NCI-H146 (cell line): ENCODE data around the gene RAB5A.
A peak's percentile ranks its signal among the peaks of the same experiment; 100 is the strongest.
"Not testable (repeated sequence)": the region's sequence is repeated elsewhere in the genome, so short reads cannot be mapped to it uniquely, and the experiment has no call there.

Source experiments
- DNase-seq: peaks from one replicate; lab custom pipeline; 2025; lab: John Stamatoyannopoulos, UW

Gene RAB5A, protein sequence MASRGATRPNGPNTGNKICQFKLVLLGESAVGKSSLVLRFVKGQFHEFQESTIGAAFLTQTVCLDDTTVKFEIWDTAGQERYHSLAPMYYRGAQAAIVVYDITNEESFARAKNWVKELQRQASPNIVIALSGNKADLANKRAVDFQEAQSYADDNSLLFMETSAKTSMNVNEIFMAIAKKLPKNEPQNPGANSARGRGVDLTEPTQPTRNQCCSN

DNA sequence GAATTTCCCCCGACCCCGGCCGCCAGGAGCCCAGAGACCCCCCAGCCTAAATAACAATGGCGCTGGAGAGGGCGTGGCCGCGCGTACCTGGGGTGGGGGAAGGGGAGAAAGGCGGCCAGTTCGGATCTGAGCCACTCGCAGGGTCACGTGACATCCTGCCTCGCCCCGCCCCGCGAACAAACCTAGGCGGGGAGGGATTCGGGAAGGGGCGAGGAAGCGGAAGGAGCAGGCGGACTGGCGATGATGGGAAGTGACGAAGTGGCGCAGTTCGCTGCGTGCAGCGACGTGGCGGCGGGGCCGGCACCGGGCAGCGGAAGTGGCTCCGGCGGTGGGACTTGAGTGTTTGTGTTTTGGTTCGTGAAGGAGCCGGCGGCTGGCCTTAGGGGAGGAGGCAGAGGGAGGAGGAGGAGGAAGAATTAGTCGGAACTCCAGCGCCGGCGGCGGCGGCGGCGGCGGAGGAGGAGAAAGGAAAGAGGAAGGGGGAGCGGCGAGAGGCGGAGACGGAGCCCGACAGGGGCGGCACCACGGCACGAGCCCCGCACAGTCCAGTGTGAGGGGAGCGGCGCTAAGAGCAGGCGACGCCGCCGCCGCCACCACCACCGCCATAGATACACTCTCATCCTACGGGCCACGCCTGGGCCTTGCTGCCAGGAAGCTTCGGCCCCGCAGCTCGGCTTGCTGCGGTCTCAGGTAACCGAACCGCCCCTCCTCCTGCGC, at the start of gene RAB5A:
TSS of gene RAB5A (plus strand) at position 266 of the 717 bp plus-strand sequence. CDS start 3,802 bp downstream, outside the sequence.
- DNase-seq, result peak; percentile 96

DNA sequence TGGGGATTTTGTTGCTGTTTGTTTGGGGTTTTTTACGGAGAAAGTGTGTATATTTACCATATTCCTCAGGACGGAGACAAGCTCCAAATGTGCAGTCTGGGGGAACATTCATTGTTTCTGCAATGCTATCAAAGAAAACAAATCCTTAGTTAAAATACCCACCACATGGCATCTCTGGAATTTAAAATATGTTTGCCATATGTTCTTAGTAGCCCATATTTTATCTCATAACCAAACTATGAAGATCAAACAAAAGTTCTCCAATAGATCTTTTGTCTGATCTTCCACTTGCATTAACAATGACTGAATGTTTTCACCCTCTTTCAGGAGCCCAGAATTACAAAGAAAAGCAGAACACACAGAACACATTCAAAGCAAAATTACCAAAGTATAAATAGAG, 48.2 kb upstream of the RAB5A start:
- DNase-seq, result no peak

DNA sequence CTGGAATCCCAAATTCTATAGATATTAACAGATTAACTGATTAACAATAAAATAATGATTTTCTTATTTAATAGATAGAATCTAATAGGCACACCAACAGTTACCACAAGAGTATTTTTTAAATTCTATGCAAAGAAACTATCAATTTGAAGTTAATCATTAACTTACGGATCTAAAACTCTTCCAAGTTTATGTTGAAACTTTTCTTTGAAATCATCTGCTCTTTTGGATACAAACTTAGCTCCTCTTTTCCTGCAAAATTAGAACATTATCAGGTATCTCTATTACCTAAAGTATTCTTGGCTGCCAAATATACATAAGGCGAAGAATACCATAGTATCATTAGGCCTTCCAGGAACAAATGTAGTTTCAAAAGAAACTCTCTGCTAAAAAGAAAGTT, 47.6 kb upstream of the RAB5A start:
- no peak for DNase-seq

DNA sequence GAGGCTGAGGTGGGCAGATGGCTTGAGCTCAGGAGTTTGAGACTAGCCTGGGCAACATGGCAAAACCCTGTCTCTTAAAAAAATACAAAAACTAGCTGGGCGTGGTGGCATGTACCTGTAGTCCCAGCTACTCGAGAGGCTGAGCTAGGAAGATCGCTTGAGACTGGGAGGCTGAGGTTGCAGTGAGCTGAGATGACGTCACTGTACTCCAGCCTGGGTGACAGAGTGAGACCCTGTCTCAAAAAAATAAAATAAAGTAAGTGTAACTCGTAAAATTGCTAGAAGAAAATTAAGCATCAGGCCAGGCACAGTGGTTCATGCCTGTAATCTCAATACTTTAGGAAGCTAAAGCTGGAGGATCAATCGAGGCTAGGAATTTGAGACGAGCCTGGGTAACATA, 47.1 kb upstream of the RAB5A start:
- DNase-seq, result not testable (repeated sequence)

DNA sequence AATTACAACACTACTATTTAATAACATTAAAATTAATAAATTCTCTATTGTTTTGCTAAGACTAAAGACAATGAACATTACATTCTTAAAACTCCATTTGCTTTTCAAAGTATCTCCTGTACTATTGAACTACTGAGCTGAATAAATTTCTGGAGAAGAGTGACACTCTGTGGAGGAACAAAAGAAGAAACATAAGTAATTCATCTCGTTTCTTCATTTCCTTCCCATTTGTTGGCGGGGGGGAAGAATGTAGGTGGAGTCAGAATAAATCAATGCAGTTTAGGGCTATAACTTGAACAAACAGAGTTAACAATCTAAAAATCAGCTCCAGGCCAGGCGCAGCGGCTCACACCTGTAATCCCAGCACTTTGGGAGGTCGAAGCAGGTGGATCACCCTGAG, 45.6 kb upstream of the RAB5A start:
- DNase-seq, result no peak

DNA sequence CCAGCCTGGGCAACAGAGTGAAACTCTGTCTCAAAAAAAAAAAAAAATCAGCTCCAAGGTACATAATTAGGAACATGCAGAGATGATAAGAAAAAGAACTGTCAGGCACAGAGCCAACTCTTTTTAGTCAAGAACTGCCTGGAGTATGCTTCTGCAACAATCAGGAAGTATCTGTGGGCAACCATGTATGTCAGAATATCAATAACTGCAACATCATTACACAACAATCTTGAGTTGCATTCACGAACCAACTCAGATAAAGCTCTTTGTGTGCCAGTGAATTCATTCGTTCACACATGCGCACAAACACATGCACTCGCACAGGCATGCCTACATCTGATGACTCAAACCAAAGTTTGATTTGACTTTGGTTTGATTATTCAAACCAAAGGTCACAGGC, 45.0 kb upstream of the RAB5A start:
- DNase-seq, result no peak

DNA sequence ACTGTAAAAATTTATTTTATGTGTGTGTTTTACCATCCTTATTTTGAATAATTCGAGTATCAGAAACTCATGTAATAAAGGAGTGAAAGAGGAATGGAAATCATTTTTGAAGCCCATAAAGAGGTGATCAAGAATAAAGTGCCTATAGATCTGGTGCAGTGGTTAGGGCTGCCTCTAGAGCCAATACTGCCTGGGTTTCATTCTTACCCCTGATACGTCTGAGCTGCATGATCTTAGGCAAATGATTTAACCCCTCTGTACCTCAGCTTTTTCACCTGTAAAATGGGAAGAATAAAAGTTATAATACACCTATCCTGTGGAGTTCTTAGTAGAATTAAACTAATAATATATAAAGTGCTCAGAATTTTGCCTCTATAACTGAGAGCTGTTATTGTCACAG, 43.2 kb upstream of the RAB5A start:
- DNase-seq, result no peak

DNA sequence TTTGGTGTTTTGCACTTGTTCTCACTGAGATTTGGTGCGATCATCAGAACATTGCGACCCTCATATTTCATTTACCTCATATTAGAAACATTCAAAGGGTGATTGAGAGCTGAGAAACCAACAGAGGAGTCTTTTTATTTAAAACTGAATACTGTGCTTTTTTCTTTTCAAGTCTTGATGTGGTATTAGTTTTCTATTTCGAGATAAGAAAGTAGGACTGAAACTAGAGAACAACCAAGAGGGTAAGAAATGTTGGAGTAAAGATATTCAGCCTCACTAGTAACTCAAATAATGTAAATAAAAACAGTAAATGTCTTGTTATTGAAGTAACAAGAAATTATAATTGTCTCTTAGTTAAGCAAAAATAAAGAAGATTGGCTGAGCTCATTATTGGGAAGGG, 39.4 kb upstream of the RAB5A start:
- DNase-seq, result no peak

DNA sequence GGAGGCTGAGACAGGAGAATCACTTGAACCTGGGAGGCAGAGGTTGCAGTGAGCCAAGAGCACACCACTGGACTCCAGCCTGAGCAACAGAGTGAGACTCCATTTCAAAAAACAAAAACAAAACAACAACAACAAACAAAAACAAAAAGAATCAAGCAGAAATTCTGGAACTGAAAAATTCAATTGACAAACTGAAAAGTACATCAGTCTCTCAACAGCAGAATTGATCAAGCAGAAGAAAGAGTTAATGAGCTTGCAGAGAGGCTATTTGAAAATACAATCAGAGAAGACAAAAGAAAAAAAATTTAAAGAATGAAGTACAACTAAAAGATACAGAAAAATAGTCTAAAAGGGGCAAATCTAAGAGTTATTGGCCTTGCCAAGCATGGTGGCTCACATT, 35.4 kb upstream of the RAB5A start:
- no peak for DNase-seq

DNA sequence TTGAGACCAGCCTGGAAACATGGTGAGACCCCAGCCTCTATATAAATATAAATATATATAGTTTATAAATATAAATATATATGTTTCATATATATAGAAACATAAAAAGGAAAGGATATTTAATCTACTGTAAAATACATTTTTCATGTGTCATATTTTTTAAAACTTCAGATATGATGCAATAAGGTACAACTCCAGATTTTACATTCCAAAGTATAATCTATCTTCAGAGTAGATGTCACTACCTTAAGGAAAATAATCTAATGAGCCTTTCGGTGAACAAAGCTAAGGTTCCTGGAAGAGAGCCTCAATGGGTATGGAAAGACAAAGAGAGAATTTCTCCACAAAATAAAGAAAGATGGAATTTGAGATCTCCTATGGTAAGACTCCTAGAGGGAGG, 29.7 kb upstream of the RAB5A start:
- DNase-seq, result no peak

DNA sequence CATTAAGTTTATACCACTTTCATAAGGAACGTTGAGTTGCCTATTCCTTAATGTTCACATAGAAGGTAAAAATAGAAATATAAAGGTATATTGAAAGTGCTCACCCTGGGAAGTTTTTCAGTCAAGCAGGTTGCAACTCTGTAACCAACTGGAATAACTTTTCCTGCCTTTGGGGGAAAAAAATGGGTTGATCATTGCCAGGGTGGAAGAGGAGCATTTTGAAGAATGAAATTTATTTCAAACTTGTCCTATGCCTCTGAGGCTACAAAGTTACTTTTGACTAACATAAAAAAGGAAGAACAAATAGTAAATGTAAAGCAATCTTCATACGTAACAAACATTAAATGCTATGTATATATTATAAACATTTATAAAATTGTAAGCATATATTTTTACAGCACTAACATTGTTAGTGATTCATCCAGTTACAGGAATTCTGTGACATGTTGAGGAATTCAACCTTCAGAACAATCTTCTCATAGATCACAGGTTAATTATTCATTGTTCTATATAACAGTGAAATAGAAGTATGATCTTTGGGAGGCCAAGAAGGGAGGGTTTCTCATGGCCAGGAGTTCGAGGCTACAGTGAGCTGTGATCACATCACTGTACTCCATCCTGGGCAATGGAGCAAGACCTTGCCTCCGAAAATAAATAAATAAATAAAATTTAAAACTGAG, 26.4 kb upstream of the RAB5A start:
- no peak for DNase-seq

DNA sequence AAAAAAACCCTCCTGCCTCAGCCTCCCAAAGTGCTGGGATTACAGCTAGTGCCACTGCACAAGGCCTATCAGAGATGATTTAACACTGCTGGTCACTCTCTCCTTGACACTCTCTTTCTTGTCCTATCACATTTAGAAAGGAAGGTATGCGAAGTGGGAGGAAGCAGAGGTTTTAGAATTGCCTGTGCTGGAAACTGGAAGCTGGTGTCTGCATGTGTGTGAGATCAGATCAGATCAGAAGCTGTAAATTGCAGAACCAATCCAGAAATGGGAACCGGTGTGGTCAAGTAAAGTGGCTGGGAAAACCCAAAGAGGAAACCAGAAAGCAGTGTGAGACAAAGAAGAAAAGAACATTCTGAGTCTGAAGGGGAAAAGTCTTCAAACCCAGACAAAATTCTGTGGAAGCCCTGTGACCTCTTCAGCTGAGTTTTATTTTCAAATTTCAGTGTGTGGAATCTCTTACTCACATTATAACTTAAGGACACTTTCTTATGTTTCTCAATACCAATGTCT, 15.7 kb upstream of the RAB5A start:
- no peak for DNase-seq

DNA sequence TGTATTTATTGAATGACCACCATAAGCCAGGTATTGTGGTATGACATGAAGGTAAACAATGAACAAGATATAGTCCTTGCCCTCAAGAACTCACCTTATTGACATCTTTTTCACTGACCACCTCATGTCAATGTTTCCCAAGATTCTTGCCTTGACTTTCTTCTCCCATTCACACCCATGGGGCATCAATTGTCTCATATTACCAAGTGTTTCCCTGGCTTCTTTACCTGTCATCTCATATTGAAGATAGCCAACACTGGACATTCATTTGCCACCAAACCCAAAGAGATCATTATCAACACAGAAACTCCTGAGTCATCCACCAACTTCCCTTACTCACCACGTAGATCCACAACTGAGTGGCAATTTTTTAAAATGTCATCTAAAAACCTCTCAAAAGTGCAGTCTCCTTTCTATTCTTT, 15.1 kb upstream of the RAB5A start:
- no peak for DNase-seq

DNA sequence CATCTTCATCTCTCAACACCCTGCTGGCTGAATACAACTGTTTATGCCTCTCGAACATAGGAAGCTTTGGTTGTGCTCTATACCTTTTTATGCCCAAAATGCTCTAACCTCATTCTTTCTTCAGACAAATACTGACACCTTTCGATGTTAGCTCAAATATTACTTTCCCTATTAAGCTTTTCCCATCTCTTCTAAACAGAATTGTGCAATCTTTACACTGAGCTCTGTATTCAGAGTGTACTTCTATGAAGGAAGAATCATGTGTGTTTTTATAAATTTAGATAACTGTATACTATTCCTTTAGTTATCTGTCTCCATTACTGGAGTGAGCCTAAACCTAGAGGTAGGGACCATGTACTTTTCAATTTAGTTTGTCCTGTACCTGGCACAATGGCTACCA, 14.5 kb upstream of the RAB5A start:
- DNase-seq, result no peak

DNA sequence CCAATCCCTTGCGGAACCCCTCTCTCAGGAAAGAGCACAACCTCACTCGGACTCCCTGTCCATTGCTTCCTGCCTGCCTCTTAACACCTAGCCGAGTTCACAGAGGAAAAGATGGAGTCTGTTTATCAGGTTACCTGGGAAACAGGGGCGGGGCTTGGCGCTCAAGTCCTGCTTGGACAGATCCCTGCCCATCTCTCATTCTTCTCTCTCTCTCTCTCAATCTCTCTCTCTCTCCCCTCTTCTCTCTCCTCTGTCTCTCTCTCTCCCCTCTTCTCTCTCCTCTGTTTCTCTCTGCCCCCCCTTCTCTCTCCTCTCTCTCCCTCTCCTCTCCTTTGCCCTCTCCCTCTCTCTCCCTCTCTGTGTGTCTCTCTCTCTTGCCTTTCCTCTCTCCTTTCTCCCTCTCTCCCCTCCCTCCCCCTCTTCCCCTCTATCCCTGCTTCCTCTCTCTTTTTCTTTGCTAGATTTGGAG, 12.8 kb upstream of the RAB5A start, which contains the start of gene EFHB:
TSS of gene EFHB (minus strand) at position 120 of the 469 bp plus-strand sequence. CDS start 199 bp downstream, outside the sequence.
- peak; percentile 88 for DNase-seq

DNA sequence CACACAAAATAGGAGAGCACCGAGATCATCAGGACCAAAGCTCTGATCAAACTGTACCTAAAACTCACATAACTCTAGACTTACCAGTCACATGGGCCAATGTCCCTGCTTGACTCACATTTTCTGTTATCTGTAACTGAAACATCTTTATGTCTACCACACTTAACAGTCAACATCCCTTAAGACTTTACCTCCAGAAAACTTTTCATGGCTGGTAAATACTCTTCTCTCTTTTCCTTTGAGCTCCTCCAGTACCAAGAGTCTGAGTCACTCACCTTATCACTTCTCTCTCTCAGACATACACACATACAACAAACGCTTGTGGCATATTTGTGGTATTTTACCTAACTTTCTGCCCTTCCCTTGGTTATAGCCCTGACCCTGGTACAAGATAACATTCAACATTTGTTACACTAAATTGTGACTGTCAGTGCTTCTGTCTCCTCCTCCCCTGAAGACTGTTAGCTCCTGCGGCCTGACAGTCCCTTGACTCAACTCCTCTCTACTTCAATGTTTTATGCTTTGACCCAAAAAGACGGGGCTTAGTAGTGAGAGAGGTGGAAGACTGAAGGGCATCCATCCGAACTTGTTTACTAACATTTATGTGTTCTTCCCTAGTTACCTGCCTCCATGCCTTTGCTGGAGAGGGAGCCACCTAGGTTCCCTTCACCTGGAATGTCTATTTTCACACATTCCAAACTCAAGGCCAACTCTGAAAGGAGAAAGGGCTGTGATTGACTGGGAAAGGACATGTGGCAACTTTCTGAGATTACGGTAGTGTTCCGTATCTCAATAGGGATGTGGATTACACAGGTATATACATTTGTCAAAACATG, 9.2 kb upstream of the RAB5A start:
- DNase-seq, result no peak

DNA sequence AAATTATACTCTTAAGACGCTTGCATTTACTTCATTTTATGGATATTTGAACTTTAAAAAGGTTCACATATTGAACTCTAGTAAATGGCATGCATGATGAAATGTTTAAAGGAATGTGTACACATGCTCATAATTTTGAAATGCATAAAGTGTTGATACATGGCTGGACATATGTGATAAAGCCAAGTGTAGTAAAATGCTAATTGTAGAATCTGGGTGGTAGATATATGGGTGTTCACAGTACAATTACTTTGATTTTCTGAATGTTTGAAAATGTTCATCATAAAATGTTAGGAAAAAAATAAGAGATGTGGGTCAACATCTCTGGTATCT, 8.6 kb upstream of the RAB5A start:
- no peak for DNase-seq

DNA sequence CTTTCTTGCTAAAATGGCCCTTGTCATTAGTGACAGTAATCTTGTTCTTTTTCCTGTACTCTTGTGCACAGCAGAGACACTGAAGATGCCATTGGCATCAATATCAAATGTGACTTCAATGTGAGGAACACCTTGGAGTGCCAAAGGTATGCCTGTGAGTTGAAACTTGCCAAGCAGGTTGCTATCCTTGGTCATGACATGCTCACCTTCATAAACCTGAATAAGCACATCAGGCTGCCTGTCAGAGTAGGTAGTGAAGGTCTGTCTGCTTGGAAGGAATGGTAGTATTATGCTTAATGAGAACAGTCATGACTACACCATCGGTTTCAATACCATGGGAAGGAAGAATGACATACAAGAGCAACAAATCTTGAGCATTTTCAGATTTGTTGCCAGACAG, 6.3 kb upstream of the RAB5A start:
- no peak for DNase-seq

DNA sequence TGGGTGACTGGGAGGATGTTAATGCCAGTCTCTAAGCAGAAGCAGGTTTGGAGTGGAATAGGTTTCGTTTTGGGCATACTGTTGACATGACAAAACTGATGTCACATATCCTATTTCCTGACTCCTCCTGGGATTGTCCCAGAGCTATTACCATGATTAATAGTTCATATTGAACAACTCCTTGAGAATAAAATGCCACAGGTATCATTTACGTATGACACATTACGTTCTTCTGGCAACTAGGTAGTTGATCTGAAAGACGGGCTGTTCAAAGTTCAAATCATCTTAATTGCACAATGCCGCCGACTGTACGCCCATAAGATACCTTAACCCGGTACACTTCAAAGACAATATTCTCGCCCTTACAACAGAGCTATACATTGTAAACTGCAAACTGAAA, 1.4 kb upstream of the RAB5A start:
- peak; percentile 5 for DNase-seq

DNA sequence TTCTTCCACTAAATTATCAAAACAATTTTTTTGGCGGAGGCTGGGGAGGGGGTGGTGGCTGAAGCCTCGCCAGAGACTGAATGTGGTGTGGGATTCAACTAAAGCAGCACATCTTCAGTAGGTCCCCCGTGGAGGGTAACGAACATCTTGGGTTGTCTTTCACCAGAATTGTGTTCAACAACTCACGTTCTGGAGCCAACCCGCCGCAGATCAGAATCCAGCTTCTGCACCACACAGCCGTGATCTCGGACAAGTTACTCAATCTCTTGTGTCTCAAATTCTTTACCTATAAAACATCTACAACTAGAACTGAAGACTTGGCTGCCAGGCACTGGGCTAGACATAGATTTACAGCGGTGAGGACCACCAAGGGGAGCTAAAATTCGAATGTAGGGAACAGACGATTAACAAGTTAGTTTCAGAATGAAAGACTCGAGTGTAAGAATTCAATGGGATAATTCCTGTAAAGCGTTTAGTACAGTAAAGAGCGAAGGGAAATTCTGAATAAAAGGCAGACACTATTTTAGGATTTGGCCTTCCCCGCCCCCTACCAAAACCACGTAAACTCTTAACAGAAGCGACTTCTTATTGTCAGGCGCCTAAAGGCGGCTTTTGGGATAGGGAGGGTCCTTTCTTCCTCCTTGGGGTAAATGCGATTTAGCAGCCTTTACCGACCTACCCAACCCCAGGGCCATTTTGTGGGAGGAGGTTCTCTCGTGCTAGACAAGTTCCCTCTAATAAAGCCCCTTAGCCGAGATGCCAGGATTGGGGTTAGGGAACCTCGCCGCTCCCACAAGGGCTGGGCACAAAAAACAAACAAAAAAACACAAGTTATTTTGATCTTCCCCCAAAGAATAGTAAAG, 697 bp upstream of the RAB5A start:
- peak; percentile 74 for DNase-seq
